Naive B cell (primary cell): Measurements from ENCODE around the gene INTS13. TPM values are rescaled to one million over a fixed set of nuclear protein-coding genes. Genes with fewer than 3 reads are reported as not detected.
"Not testable (repeated sequence)": the region's sequence is repeated elsewhere in the genome, so short reads cannot be mapped to it uniquely, and the experiment has no call there.

ENCODE experiments used
- ATAC-seq, 2 donors: fragments of 150-1000 bp; cut with Tn5 transposase; 2 replicates each; pipeline ENCODE4 v1.10.0; 2021; ENCODE audit warnings: low read depth in 2 of 2, mild to moderate bottlenecking in 2 of 2, moderate library complexity in 2 of 2
- DNase-seq: peaks from one replicate; pipeline ENCODE4 v3.0.0; 2022
- H3K27ac Mint-ChIP-seq, 6 donors: one replicate each; pipeline ENCODE4 v1.8.0; 2020 to 2022; ENCODE audit warnings: mild to moderate bottlenecking in 6 of 6, mixed read lengths in 6 of 6, moderate library complexity in 5 of 6, inconsistent platforms in 2 of 6
- H3K27me3 Mint-ChIP-seq, 3 donors: one replicate each; pipeline ENCODE4 v1.8.0; 2021 to 2022; ENCODE audit warnings: mixed read lengths in 3 of 3, mild to moderate bottlenecking in 1 of 3
- H3K36me3 Mint-ChIP-seq, 2 donors: one replicate each; pipeline ENCODE4 v1.8.0; 2020 to 2022; ENCODE audit warnings: mixed read lengths in 2 of 2, inconsistent platforms in 1 of 2, mild to moderate bottlenecking in 1 of 2
- H3K4me1 Mint-ChIP-seq, 3 donors: one replicate each; pipeline ENCODE4 v1.8.0; 2020 to 2022; ENCODE audit warnings: mixed read lengths in 3 of 3, inconsistent platforms in 1 of 3, mild to moderate bottlenecking in 1 of 3, moderate library complexity in 1 of 3
- H3K4me3 Mint-ChIP-seq, 8 donors: one replicate each; pipeline ENCODE4 v1.8.0; 2020 to 2022; ENCODE audit warnings: mild to moderate bottlenecking in 8 of 8, mixed read lengths in 8 of 8, moderate library complexity in 8 of 8, inconsistent platforms in 2 of 8
- H3K9me3 Mint-ChIP-seq, 7 donors: one replicate each; pipeline ENCODE4 v1.8.0; 2020 to 2022; ENCODE audit warnings: mixed read lengths in 7 of 7, mild to moderate bottlenecking in 5 of 7, inconsistent platforms in 2 of 7, moderate library complexity in 1 of 7
- polyA plus RNA-seq, 6 donors: library from polyadenylated mRNA; unstranded; fragments of 300-500 nt; fragmentation: Illumina TruSeq; gene quantifications; one replicate each; pipeline ENCODE4 v1.2.3, GENCODE V29; 2021; ENCODE audit warnings: low read depth in 6 of 6

INTS13 gene
- polyA plus RNA-seq, 6 donors from 2014 or later = 5.0 to 23.3 (median 14.7) TPM

DNA sequence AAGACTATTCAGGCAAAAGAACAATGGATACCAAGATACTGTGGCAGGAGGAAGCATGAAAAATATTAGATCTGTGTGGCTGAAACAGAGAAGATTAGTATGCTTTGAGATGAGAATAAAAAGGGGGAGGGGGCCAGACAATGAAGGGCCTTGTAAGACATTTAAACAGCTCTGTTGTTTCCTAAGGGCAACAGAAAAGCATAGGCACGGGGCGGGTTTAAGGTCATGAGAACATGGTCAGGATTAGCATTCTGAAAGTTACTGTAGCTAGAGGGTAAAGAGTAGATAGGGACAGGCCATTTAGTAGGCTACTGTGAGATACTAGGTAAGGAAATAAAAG, 18.6 kb downstream of the INTS13 start:
- Mint-ChIP-seq H3K4me1 (no peaks in the 10 kb centered on the region), H3K36me3 (peaks cover 0 to 24% of the 10 kb centered on the region in 2 donors), H3K9me3 (no peaks in the 10 kb centered on the region), H3K4me3 (no peak overlapping the region), H3K27me3 (no peaks in the 10 kb centered on the region), H3K27ac (peak overlapping the region in 3 of 6 donors; percentile 15 to 45 (median 45))
- DNase-seq = no peak
- no peak for ATAC-seq

DNA sequence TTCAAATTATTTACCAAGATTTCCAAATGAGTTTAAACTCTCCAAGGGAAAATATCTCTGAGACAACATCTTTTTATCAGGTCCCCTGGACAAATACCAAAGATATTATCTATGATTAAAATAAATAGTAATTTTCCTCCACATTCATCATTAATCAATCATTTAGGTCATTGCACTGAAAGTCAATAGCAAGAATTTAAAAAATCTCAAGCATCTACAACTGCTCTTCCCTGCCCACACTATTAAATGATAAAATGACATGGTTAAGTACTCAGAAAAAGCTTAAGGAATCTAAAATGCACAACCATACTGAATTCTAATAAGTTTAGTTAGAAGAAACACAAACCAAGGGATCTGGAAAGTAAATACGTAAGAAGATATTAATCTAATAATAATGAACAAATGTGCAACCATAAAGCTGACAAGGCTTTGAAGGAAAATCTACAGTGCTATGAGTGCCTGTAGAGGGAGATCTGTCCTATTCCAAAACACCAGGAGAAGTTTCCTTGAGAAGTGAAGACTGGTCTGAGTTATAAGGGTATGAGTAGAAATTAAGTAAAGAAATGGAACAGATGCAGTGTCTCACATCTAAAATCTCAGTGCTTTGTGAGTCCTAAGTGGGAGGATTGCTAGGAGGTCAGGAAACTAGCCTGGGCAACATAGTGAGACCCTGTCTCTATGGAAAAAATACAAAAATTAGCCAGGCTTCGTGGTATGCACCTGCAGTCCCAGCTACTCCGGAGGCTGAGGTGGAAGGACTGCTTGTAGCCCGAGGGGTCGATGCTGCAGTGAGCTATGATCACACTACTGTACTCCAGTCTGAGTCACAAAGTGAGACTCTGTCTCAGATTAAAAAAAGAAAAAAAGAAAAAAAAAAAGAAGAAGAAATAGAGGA, 19.2 kb downstream of the INTS13 start:
- ATAC-seq (no peak), DNase-seq (no peak)
- Mint-ChIP-seq H3K4me1 (no peaks in the 10 kb centered on the region), H3K27me3 (no peaks in the 10 kb centered on the region), H3K27ac (peak overlapping the region in 3 of 6 donors; percentile 15 to 45 (median 45)), H3K36me3 (peaks cover 2 to 25% of the 10 kb centered on the region in 2 donors), H3K9me3 (no peaks in the 10 kb centered on the region), H3K4me3 (no peak overlapping the region)

DNA sequence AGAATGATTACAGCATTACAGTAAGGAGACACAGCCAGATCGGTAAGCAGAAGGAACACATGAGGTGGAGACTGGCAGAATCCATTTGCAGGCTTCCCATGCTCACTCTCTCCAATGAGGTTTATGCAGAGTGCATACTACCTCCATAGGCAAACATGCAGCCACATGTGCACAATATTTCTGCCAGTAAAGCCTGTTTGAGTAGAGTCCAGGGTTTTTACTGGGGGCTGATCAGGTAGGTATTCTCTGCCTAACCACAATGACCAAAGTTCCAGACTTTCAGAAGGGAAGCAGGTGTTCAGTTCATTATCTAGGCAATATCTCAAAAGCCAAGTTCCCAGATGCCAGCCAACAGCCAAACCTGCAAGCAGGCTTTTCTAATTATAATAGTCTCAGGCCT, 31.1 kb downstream of the INTS13 start:
- Mint-ChIP-seq H3K36me3 (peaks cover 26 to 33% of the 10 kb centered on the region in 2 donors), H3K4me3 (no peak overlapping the region), H3K9me3 (peaks cover 0 to 10% (median 7%) of the 10 kb centered on the region in 7 donors), H3K27me3 (no peaks in the 10 kb centered on the region), H3K4me1 (peaks cover 0 to 6% (median 4%) of the 10 kb centered on the region in 3 donors), H3K27ac (peak overlapping the region in 1 of 6 donors; percentile 2)
- no peak for ATAC-seq
- no peak for DNase-seq

DNA sequence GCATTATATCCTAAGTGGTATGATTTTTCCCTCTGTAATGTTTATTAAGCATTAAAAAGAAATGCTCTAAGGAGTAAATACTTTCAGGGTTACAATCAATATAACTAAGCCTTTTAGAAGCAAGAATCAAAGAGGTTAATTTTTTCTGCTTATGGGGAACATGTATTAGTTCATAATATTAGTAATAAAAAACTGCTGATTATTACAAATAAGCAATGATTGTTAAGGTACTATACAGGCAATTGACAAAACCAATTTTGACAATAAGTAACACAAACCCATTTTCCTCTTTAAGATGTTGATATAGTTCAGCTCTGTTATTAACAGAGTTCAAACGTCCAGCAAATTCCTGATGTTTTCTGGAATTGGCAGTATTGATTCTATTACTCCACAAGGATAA, 31.8 kb downstream of the INTS13 start:
- Mint-ChIP-seq H3K4me3 (no peak overlapping the region), H3K36me3 (peaks cover 26 to 39% of the 10 kb centered on the region in 2 donors), H3K27ac (no peak overlapping the region), H3K9me3 (peaks cover 0 to 10% (median 7%) of the 10 kb centered on the region in 7 donors), H3K4me1 (peaks cover 0 to 6% (median 4%) of the 10 kb centered on the region in 3 donors), H3K27me3 (no peaks in the 10 kb centered on the region)
- ATAC-seq (no peak), DNase-seq (no peak)

DNA sequence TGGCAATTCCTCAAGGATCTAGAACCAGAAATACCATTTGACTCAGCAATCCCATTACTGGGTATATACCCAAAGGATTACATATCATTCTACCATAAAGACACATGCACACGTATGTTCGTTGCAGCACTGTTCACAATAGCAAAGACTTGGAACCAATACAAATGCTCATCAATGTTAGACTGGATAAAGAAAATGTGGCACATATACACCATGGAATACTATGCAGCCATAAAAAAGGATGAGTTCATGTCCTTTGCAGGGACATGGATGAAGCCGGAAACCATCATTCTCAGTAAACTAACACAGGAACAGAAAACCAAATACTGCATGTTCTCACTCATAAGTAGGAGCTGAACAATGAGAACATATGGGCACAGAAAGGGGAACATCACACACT, 34.4 kb downstream of the INTS13 start:
- Mint-ChIP-seq H3K36me3 (peaks cover 32 to 48% of the 10 kb centered on the region in 2 donors), H3K9me3 (peaks cover 0 to 10% (median 9%) of the 10 kb centered on the region in 7 donors)
- H3K27ac Mint-ChIP-seq, H3K4me3 Mint-ChIP-seq, H3K4me1 Mint-ChIP-seq, H3K27me3 Mint-ChIP-seq, ATAC-seq, DNase-seq: not testable (repeated sequence)

DNA sequence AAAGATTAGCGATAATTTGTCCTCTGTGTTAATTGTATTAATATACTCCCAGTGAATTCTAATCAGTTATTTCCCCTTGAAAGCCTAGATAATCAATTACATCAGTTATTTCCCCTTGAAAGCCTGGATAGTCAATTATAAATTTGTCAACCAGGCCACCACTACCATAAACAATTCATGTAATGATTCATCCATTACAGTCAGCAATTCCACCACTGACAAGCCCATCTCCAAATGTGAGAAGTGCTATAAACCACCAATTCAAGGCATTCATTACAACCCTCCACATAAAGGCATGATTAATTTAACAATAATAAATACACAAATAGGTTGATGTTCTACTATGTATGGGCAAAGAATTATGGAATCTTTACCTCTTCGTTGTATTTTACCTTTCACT, 40.9 kb downstream of the INTS13 start:
- ATAC-seq = no peak
- Mint-ChIP-seq H3K9me3 (peaks cover 0 to 3% (median 1%) of the 10 kb centered on the region in 7 donors), H3K27me3 (no peaks in the 10 kb centered on the region), H3K4me3 (no peak overlapping the region), H3K4me1 (no peaks in the 10 kb centered on the region), H3K36me3 (peaks cover 17 to 24% of the 10 kb centered on the region in 2 donors), H3K27ac (no peak overlapping the region)
- DNase-seq = no peak

DNA sequence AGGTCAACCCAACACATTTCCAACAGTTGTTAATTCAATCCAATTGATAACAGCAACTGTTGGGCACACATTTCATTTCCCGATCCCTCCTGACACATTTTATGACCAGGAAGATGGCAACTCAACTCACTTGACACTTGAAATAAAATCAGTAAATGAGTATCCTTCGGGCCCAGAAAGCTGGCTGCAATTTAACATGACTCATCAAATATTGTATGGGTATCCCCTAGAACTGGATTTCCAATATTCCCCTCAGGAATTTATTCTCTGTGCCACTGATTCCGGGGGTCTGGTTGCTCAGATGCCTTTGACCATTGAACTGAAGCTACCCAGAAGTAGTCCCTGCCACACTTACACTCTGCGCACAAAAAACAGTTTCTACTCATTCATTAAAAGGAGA, 42.1 kb downstream of the INTS13 start:
- no peak overlapping the region for H3K4me3 Mint-ChIP-seq
- no peak for DNase-seq
- no peaks in the 10 kb centered on the region for H3K4me1 Mint-ChIP-seq
- peaks cover 0 to 3% (median 0%) of the 10 kb centered on the region in 7 donors for H3K9me3 Mint-ChIP-seq
- ATAC-seq = no peak
- no peaks in the 10 kb centered on the region for H3K27me3 Mint-ChIP-seq
- no peak overlapping the region for H3K27ac Mint-ChIP-seq
- H3K36me3 Mint-ChIP-seq = peaks cover 9 to 12% of the 10 kb centered on the region in 2 donors

DNA sequence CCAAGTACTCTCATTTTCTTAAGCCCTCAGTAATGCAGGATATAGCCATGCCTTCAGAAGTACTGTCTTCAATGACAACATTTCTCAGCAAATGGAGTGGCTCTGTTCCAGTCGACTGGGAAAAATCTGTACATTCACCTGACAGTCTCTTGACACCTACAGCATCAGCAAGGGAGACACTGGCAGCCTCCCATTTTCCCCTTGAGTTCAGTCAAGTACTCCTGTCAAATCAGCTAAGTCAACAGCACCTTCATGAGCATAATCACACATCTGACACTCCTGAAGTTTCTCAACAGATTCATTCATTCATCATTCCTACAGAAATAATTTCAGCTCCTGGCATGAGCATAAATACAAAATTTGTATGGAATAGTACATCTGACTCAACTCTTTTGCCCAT, 46.1 kb downstream of the INTS13 start:
- Mint-ChIP-seq H3K27me3 (no peaks in the 10 kb centered on the region), H3K36me3 (no peaks in the 10 kb centered on the region), H3K27ac (peak overlapping the region in 1 of 6 donors; percentile 55), H3K4me1 (no peaks in the 10 kb centered on the region), H3K9me3 (peaks cover 0 to 2% (median 0%) of the 10 kb centered on the region in 7 donors), H3K4me3 (no peak overlapping the region)
- DNase-seq (no peak), ATAC-seq (no peak)

DNA sequence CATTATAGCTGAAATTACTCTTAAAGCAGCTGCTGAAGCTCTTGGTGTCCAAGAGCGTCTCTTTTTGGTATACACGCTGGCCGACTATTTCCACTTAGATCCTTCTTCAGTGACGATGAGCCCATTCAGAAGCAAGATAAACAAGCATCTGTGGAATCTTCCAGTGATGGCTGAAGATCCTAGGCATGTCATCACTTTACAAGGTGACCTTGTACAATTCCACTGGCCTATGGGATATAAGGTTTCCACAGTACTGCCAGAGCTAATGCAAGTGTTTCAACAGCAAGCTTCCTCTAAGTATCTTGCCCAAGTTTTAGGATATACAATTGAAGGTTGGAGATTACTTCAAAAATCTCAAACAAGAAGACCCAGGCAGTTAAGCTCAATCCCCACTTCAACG, 47.0 kb downstream of the INTS13 start:
- Mint-ChIP-seq H3K27me3 (no peaks in the 10 kb centered on the region), H3K4me1 (no peaks in the 10 kb centered on the region), H3K36me3 (no peaks in the 10 kb centered on the region), H3K4me3 (no peak overlapping the region), H3K9me3 (peaks cover 0 to 2% (median 0%) of the 10 kb centered on the region in 7 donors), H3K27ac (peak overlapping the region in 1 of 6 donors; percentile 12)
- DNase-seq (no peak), ATAC-seq (no peak)

DNA sequence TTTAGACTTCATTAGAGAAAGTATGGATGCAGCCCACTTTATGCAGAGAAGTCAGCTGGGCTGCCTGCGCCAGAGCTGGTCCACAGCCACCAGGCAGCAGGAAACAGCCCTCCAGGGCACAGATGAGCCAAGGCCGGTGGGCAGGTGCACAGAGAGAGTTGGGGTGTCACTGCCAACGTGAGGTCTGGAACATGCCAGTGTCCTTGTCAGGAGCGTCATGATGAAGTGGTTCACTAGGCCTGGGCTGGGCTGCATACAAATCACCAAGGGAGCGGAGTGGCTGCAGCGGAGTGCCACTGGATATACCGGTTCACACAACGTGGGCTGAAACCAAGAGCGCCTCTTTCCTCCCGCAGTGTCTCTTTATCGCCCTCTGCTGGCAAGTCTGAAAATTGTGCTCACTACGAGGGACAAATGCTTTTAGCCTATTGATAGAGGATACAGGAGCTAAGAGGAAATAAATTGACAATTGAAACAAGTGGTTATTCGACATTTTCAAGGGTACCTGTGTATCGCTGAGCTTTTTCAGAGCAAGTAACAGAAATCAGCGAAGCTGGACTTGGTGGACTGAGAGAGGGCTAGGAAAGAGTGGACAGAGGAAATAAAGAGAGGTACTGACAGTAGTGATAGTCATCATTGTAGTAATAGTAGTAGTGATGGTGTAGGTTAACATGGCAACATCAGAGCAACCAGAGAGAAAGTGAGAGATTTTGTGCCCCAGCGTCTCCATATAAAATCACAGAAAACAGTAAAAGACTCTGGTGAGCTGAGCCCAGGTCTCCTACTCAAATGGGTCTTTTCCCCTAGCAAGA, 52.8 kb downstream of the INTS13 start:
- H3K36me3 Mint-ChIP-seq = peaks cover 0 to 13% of the 10 kb centered on the region in 2 donors
- H3K27me3 Mint-ChIP-seq = no peaks in the 10 kb centered on the region
- H3K4me1 Mint-ChIP-seq = peaks cover 12% of the 10 kb centered on the region in 3 donors
- peak; percentile 81 for DNase-seq
- peak overlapping the region in 7 of 8 donors; percentile 14 to 74 (median 55) for H3K4me3 Mint-ChIP-seq
- peak overlapping the region in 2 of 6 donors; percentile 42 to 71 for H3K27ac Mint-ChIP-seq
- peaks cover 0 to 11% (median 2%) of the 10 kb centered on the region in 7 donors for H3K9me3 Mint-ChIP-seq
- peak; percentile 96 for ATAC-seq

DNA sequence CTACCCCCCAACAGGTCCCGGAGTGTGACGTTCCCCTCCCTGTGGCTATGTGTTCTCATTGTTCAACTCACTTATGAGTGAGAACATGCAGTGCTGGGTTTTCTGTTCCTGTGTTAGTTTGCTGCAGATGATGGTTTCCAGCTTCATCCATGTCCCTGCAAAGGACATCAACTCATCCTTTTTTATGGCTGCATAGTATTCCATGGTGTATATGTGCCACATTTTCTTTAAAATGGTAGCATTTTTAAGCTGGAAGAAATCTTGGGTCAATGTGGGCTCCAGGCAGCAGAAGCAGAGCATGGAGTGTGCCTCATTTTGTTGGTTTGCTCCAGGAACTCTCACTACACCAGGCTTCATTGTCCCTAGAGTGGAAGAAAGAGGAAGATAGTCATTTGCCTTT, 57.2 kb downstream of the INTS13 start:
- peak overlapping the region in 1 of 6 donors; percentile 36 for H3K27ac Mint-ChIP-seq
- H3K36me3 Mint-ChIP-seq = peaks cover 0 to 13% of the 10 kb centered on the region in 2 donors

DNA sequence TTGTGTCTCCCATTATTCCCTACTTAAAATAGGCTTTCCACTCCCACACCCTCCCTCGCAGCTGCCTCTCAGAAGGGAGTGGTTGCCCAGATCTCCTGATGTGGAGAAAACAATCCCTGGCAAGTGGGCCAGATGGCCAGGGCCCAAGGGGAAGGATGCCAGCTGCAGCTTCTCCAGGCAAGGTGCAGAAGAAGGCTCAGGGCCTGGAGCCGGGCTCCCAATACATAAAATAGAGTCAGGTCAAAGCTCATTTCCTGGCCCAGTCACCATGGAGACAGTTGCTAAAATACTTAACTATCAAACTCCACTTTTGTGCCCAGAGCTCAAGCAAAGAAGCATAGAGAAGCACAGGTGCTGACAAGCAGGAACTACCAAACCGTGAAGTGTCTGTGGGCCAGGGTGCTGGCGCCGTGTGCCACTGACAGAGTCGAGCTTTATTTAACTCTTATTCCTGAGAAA, 59.1 kb downstream of the INTS13 start:
- DNase-seq (peak; percentile 41), ATAC-seq (peak; percentile 96 to 99)
- Mint-ChIP-seq H3K36me3 (peaks cover 0 to 10% of the 10 kb centered on the region in 2 donors), H3K4me3 (peak overlapping the region in 4 of 8 donors; percentile 7 to 53 (median 32)), H3K4me1 (peaks cover 9 to 16% (median 10%) of the 10 kb centered on the region in 3 donors), H3K27me3 (no peaks in the 10 kb centered on the region), H3K9me3 (peaks cover 0 to 10% (median 2%) of the 10 kb centered on the region in 7 donors), H3K27ac (peak overlapping the region; percentile 60 to 97 (median 92))

More for the DNA sequence above, 57.2 kb downstream of the INTS13 start:
- Mint-ChIP-seq H3K4me1 (peaks cover 21 to 28% (median 22%) of the 10 kb centered on the region in 3 donors), H3K9me3 (peaks cover 0 to 11% (median 2%) of the 10 kb centered on the region in 7 donors), H3K27me3 (no peaks in the 10 kb centered on the region), H3K4me3 (no peak overlapping the region)
- ATAC-seq (no peak), DNase-seq (no peak)
